Measurements from ENCODE around the gene GTF2H1.

GTF2H1 gene

DNA sequence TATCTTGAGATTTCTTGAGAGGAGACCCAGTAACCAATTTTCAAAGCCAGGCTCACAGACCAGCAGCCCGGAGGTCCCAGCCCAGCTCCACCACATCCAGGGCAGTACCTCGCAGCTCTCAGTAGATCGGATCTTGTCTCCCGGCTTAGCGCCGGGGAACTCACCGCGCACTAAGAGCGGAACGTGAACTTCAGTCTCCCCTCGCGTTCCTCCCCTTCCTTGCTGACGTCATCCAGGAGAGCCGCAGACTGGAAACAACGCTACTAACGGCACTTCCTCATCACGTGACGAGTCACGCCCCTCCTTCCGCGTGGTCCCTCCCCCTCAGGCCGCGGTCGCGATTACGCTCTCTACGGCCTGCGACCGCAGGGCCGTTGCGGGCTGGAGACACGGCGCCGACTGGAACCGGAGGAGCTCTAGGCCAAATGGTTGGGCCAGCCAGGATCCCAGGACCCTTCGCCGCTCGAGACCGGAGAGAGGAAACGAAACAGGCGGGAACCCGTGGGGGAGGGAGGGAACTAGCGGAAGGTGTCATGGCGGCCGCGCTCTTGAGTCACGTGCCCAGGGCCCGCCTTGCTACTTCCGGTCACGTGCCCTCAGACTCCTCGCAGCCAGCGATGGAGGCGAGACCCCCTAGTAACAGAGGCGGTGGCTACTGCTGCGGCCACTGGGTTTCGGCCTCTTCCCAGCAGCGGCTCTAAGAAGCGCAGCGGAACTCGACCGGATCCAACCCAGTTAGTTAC is at the start of gene GTF2H1, which contains the start of gene HPS5:
GTF2H1 (plus strand) TSS at position 599 of the 743 bp plus-strand sequence. CDS start 10,508 bp downstream, outside the sequence.
HPS5 (minus strand) TSS at position 172 of the 743 bp plus-strand sequence. CDS start 4,282 bp downstream, outside the sequence.
- peak; percentile 97 for DNase-seq (ENCODE audit: low spot score)

DNA sequence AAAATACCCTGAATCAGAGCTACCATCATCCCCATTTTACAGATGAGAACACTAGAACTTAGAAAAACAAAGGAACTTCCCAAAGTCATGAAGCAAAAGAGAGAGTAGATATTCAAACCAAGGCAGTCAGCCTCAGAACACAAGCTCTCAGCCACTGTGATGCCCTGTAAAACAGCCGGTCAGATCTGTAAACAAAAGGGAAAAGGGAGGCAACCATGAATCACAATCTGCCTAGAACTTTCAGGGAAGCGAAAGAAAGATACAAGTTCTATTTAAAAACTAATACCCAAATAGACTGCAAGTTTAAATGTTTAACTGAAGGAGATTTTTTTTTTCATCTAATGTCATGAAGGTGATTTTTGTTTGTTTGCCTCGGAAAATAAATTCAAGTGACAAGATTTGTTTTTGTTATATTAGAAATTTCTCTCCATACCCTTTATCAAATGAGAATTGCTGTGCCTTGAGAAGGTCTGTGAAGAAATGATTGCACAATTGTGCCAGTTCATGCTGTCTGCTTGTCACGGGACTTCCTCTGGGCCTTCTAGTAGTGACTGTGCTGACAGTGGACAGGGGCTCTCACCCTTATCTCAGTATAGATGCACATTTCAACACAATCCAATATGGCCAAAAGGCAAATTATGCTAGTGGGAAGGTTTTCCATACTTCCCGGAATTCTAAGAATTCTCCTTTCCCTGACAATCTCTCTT is 44.6 kb upstream of the GTF2H1 start:
- no peak for DNase-seq (ENCODE audit: low spot score)

DNA sequence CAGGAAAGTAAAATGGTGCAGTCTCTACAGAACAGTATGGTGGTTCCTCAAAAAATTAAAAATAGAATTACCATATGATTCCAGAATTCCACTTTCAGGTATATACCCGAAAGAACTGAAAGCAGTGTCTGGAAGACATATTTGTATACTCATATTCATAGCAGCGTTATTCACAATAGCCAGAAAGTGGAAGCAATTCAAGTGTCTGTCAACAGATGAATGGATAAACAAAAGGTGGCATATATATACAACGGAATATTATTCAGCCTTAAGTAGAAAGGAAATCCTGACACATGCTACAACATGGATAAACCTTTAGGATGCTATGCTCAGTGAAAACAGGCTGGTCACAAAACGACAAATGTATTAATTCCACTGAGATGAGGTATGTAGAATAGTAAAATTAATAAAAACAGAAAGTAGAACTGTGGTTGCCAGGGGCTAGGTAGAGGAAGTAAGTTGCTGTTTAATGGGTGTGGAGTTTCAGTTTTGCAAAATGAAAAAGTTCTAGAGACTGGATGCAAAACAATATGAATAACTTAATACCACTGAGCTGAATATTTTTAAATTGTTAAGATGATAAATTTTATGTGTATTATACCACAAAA is 41.8 kb upstream of the GTF2H1 start:
- no peak for DNase-seq (ENCODE audit: low spot score)

GRCh38 chr11:18282626-18283025 is 39.7 kb upstream of the GTF2H1 start:
- DNase-seq (ENCODE audit: low spot score) = no peak

DNA sequence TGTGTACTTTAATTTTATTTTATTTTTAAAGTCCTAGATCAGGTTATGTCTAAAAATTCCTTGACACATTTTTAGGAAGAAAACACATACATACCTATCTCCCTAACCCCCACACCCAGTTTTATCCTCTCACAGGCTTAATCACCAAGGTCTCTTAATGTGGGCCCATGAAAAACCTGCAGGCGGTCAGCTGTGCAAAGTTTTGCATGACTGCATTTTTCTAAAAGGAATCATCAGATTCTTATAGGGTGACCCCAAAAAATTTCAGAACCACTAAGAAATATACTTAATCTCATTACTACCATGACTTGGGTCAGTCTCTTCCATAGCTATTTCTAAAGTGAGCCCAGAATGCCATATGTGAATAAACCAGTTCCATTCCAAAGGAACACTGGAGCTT is 36.5 kb upstream of the GTF2H1 start:
- no peak for DNase-seq (ENCODE audit: low spot score)

GRCh38 chr11:18288911-18289310 is 33.5 kb upstream of the GTF2H1 start:
- DNase-seq (ENCODE audit: low spot score) = no peak

DNA sequence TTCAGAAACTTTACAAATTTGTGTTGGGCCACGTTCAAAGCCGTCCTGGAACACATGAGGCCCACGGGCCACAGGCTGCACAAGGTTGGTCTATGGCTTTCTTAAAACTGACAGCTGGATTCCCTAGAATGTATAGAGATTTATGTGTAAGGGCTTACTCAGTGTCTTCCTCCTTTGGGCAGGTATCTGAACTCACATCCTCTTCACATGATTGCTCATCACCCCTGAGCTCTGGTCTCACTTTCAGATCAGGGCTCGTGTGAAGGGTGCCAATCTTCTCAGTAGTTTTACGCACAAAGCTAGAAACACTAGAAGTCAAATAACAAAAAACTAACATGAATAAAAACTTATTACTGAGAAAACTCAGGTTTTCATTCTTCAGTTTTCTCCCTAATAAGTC is 27.5 kb upstream of the GTF2H1 start:
- DNase-seq (ENCODE audit: low spot score) = no peak

DNA sequence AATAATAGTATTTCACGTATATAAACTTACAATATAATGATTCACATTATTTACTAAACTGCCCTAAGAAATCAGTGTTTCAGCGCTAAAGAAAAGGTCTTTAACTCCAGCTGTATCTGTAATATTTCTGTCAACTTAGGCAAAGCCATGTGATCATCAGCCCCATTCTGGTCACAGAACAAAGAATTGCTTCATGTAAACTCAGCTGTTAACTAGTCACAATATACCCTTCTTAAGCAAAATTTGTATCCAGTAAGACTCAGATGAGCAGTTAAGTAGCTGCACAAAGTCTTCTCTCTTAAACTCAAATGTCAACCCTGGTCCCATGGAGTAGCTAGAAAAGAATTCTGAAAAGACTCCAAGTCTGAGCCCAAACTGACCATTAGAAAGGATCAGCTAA is 27.1 kb upstream of the GTF2H1 start:
- DNase-seq (ENCODE audit: low spot score) = no peak

DNA sequence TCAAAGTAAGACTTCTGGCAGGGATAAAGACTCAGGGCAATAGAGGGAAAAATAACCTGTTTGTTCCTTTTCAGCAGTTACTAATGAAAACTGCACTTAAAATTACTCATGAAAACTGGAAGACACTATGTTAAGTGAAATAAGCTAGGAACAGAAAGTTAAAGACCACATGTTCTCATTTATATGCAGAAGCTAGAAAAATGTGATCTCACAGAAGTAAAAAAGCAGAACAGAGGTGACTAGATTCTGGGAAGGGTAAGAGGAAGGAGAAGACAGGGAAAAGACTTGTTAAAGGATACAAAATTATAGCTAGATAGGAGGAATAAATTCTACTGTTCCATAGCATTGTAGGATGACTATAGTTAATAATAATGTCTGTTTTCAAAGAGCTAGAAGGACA is 22.6 kb upstream of the GTF2H1 start:
- DNase-seq (ENCODE audit: low spot score) = no peak

- DNase-seq (ENCODE audit: low spot score) = no peak
Measured at GRCh38 chr11:18304745-18305144, 17.6 kb upstream of the GTF2H1 start.

DNA sequence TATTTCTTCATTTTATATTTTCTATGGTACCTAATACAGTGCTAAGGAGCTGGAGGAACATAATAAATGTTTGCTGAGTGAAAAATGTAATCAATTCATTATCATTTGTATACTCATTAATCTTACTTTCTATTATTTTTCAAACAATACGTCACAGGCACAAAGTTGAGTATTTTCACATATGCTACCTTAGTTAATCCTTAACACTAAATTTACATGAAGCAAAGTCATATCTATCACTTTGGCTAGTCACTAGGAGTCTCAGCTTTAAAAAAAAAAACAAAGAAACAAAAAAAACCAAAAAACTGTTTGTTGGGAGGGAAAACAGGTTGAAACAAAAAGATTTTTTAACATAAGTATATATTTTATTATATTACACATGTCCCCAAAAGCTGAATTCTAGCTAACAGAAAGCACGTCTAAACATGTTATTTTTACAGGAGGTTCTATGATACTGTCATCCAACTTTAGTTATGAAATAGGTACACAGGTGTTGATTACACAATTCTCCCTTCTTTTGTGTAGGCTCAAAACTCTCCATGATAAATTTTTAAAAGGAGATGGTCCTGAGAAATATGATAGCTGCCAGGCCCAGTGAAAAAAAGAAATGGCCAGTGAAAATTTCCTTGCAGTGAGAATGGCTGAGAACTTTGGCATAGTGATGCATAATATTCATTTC is 14.8 kb upstream of the GTF2H1 start:
- no peak for DNase-seq (ENCODE audit: low spot score)

DNA sequence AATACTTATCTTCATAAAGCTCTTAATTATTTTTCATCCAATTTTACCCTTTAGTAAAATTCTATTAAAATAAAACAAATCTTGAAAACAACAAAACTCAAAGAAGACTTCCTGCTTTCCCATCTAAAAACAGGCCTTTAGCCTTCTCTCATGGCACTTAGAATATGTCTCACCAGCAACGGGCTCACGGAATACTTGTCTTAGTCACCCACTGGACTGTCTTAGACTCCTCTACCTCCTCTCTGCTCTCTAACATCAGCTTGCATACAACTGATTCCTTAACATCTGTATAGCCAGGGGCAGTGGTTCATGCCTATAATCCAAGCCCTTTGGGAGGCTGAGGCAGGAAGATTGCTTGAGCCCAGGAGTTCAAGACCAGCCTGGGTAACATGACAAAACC is 14.1 kb upstream of the GTF2H1 start:
- DNase-seq (ENCODE audit: low spot score) = no peak

DNA sequence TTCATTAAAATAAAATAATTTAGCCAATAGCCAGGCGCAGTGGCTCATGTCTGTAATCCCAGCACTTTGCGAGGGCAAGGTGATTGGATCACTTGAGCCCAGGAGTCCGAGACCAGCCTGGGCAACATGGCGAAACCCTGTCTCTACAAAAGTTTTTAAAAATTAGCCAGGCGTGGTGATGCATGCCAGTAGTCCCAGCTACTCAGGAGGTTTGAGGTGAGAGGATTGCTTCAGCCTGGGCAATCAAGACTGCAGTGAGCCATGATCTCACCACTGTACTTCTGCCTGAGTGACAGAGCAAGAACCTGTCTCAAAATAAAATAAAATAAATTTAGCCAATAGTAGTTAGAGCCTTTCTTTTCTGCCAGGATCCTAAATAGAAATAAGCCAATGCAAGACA is 12.7 kb upstream of the GTF2H1 start:
- no peak for DNase-seq (ENCODE audit: low spot score)

GRCh38 chr11:18310800-18311340 is 11.5 kb upstream of the GTF2H1 start:
- DNase-seq (ENCODE audit: low spot score) = no peak

DNA sequence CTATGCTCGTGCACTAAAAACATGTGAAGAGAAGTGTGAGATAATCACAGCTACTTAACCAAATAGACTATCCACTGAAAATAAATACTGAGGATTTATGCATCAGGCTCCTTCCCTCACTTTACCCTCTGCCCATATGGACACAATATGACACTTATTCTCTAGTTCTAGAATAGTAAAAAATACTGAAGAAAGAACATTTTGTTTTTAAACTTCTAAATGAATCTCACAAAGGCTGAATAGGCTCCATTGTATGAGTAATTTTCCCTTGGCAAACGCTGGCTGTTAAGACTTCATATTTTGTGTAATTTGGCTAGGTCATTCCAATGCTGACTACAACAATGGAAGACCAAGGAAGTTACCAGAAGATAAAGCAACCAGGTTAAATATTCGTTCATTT is 10.4 kb upstream of the GTF2H1 start:
- no peak for DNase-seq (ENCODE audit: low spot score)

DNA sequence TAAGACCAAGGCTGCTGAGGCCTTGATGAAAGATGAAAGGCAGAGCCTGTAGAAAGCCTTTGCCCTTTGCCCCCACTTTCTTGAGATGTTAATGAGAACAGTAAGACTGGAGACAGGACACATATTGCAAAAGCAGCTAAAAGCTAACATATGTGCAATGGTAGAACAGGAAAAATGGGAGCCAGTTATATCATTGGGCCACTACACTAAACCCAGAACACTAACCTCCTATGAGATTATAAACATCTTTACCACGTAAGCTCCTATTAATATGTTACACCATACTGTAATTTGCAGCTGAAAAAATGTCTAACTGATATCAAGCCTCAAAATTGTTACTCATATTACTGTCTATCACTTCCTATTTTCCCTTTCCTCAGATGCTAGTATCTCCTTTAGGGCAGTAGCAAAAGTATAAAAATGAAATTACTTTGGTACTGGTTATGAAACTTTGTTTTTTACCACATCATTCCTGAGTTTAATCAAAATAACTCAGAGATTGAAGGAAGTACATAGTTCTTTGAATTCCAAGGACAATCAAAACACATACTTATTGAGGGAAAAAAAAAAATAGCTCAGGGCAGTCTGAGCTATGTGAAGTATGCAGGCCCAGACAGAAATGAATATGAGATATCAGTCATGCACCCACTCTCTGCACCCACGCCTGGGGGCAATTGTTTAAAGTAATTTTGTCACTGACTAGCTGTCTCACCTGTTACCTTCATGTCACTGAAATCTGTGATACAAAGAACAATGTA is 9.5 kb upstream of the GTF2H1 start:
- DNase-seq (ENCODE audit: low spot score) = no peak

DNA sequence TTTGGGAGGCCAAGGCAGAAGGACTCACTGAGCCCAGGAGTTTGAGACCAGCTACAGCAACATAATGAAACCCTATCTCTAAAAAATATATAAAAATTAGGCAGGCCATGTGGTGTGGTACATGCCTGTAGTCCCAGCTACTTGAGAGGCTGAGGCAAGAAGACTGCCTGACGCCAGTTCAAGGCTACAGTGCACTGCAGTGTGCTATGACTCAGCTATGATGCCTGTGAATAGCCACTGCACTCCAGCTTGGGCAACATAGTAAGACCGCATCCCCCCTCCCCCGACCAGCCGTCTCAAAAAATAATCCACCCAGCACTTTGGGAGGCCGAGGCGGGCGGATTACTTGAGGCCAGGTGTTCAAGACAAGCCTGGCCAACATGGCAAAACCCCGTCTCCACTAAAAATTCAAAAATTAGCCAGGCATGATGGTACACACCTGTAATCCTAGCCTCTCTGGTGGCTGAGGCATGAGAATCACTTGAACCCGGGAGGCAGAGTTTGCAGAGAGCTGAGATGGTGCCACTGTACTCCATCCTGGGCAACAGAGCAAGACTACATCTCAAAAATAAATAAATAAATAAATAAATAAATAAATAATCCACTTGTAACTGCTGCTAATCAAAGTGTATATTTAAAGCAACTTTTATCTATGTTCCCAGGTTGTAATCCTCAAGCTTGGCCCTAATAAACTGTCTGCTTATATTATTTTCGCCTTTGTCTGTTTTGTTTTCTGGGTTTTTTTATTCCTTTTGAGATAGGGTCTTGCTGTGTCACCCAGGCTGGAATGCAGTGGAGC is 8.2 kb upstream of the GTF2H1 start:
- DNase-seq (ENCODE audit: low spot score) = no peak

DNA sequence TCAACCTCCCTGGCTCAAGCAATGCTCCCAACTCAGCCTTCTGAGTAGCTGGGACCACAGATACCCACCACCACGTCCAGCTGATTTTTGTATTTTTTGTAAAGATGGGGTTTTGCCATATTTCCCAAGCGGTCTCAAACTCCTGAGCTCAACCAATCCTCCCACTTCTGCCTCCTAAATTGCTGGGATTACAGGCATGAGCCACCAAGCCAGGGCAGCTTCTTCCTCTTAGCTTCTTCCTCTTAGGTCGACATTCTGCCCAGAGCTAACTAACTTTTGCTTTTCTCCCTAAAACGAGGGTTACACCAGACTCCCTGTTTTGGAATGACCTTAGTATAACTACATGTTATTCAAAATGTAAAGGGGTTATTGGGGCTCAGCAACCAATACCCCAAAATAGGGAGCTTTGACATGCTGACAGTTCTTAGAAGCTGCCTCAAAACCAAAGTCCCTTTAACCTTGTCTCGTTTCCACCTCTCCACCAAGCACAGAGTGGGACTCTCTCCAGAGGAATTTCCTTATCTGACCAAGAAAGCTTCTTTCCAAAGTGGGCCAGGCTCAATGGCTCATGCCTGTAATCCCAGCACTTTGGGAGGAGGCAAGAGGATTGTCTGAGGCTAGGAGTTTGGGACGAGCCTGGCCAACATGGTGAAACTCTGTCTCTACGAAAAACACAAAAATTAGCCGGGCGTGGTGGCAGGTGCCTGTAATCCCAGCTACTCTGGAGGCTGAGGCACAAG is 7.4 kb upstream of the GTF2H1 start:
- no peak for DNase-seq (ENCODE audit: low spot score)

GRCh38 chr11:18315893-18316292 is 6.5 kb upstream of the GTF2H1 start:
- no peak for DNase-seq (ENCODE audit: low spot score)

DNA sequence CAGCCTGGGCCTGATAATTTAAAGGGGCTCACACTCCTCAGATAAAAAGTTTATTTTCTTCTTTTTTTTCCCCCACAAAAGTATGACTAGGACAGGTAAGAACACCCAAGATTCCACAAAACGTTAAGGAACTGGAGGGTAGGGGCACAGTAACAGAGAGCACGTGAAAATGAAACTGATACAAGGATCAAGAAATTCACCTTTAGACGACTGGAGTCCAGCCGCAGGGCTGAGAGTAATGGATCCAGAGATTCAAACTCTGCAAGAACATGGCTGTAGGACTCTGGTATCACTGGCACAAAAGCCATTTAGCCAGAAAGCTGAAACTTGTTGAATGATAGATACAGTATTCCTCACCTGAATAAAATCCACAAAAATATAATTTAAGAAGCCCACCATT is 4.8 kb upstream of the GTF2H1 start:
- DNase-seq (ENCODE audit: low spot score) = no peak

Measured in left forelimb (tissue), 1 donor.